MM.1S (cell line): ENCODE data around the gene DNAJC8.

ENCODE experiments used
- DNase-seq: peaks from one replicate; pipeline ENCODE4 v3.0.0-alpha.2; 2015
- H2AFZ ChIP-seq: fragments of 300-600 bp; sonication (generic); 2 replicates; pipeline ENCODE4 v1.6.0; 2016; ENCODE audit warnings: antibody characterized with exemption, low read length
- H3F3A ChIP-seq: fragments of 300-600 bp; sonication (generic); 2 replicates; pipeline ENCODE4 v1.6.1; 2016; ENCODE audit warnings: mild to moderate bottlenecking, antibody characterized with exemption, low read length, moderate library complexity, mixed read lengths; ENCODE audit not compliant: insufficient read depth
- H3K27ac ChIP-seq: fragments of 300-600 bp; sonication (generic); 2 replicates; pipeline ENCODE4 v1.5.1; 2016; ENCODE audit warnings: mild to moderate bottlenecking, low read length
- H3K27me3 ChIP-seq: fragments of 300-600 bp; sonication (generic); replicated peaks from 2 replicates; pipeline ENCODE4 v1.6.0; 2016; ENCODE audit warnings: low read length; ENCODE audit not compliant: insufficient read depth
- H3K36me3 ChIP-seq: fragments of 300-600 bp; sonication (generic); replicated peaks from 2 replicates; pipeline ENCODE4 v1.6.1; 2016; ENCODE audit warnings: mild to moderate bottlenecking, low read length, mixed read lengths; ENCODE audit not compliant: insufficient read depth
- H3K4me1 ChIP-seq: fragments of 300-600 bp; sonication (generic); 2 replicates; pipeline ENCODE4 v1.6.1; 2016; ENCODE audit warnings: low read length, mixed read lengths
- H3K4me2 ChIP-seq: fragments of 300-600 bp; sonication (generic); 2 replicates; pipeline ENCODE4 v1.6.0; 2016; ENCODE audit warnings: low read depth, low read length
- H3K4me3 ChIP-seq: fragments of 300-600 bp; sonication (generic); 2 replicates; pipeline ENCODE4 v1.5.1; 2016; ENCODE audit warnings: low read length, mixed read lengths
- H3K79me2 ChIP-seq: fragments of 300-600 bp; sonication (generic); 2 replicates; pipeline ENCODE4 v1.6.1; 2016; ENCODE audit warnings: mixed run types, low read length, mixed read lengths
- H3K9ac ChIP-seq: fragments of 300-600 bp; sonication (generic); 2 replicates; pipeline ENCODE4 v1.6.1; 2016; ENCODE audit warnings: low read length, mixed read lengths
- H3K9me2 ChIP-seq: fragments of 300-600 bp; sonication (generic); replicated peaks from 2 replicates; pipeline ENCODE4 v1.6.1; 2016; ENCODE audit warnings: mild to moderate bottlenecking, low read length, mixed read lengths; ENCODE audit not compliant: insufficient read depth
- H3K9me3 ChIP-seq: fragments of 300-600 bp; sonication (generic); replicated peaks from 2 replicates; pipeline ENCODE4 v1.6.1; 2016; ENCODE audit warnings: mild to moderate bottlenecking, low read length, mixed read lengths; ENCODE audit not compliant: insufficient read depth
- H4K20me1 ChIP-seq: fragments of 300-600 bp; sonication (generic); 2 replicates; pipeline ENCODE4 v1.6.1; 2016; ENCODE audit warnings: mild to moderate bottlenecking, low read length, moderate library complexity, mixed read lengths; ENCODE audit not compliant: insufficient read depth
- EZH2 ChIP-seq: fragments of 300-600 bp; sonication (generic); optimal IDR thresholded peaks from 2 replicates; pipeline ENCODE3; 2017; ENCODE audit warnings: low read depth, mild to moderate bottlenecking, antibody characterized with exemption, low read length, mixed read lengths
- EZH2phosphoT487 ChIP-seq: fragments of 300-600 bp; sonication (generic); IDR thresholded peaks from 2 replicates; pipeline ENCODE4 v1.6.1; 2018; ENCODE audit warnings: antibody characterized with exemption, low read length
- TF ChIP-seq, protein P1 (sequence below): fragments of 300-600 bp; sonication (generic); IDR thresholded peaks from 2 replicates; pipeline ENCODE4 v1.5.1; 2016; ENCODE audit warnings: antibody characterized with exemption, low read length, mixed read lengths

The DNAJC8 gene

DNA sequence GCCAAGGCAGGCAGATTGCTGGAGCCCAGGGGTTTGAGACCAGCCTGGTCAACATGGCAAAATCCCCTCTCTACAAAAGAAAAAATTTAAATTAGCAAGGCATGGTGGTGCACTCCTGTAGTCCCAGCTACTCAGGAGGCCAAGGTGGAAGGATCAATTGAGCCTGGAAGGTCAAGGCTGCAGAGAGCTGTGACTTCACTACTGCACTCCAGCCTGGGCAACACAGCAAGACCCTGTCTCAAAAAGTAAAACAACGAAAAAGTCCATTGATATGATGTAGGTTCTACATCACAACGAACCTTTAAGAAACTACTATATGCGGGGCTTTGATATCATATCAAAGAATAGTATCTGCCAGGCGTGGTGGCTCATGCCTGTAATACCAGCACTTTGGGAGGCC, 77.2 kb downstream of the DNAJC8 start:
- Histone ChIP-seq H3K4me1 (0 out of 2 replicates have a peak, but pooled peaks cover 3% of the 10 kb centered on the region), H3K9ac (no peak overlapping the region), H3K9me3 (no peaks in the 10 kb centered on the region), H2AFZ (no peak overlapping the region), H3K36me3 (no peaks in the 10 kb centered on the region), H3F3A (no peaks in the 10 kb centered on the region), H3K4me3 (no peak overlapping the region), H3K4me2 (no peak overlapping the region), H3K27me3 (no peaks in the 10 kb centered on the region), H4K20me1 (no peaks in the 10 kb centered on the region), H3K79me2 (no peaks in the 10 kb centered on the region), H3K9me2 (no peaks in the 10 kb centered on the region), H3K27ac (no peak overlapping the region)
- no peak for DNase-seq
- TF ChIP-seq EZH2phosphoT487 (no peak), EZH2 (no peak)
- TF ChIP-seq, protein P1, sequence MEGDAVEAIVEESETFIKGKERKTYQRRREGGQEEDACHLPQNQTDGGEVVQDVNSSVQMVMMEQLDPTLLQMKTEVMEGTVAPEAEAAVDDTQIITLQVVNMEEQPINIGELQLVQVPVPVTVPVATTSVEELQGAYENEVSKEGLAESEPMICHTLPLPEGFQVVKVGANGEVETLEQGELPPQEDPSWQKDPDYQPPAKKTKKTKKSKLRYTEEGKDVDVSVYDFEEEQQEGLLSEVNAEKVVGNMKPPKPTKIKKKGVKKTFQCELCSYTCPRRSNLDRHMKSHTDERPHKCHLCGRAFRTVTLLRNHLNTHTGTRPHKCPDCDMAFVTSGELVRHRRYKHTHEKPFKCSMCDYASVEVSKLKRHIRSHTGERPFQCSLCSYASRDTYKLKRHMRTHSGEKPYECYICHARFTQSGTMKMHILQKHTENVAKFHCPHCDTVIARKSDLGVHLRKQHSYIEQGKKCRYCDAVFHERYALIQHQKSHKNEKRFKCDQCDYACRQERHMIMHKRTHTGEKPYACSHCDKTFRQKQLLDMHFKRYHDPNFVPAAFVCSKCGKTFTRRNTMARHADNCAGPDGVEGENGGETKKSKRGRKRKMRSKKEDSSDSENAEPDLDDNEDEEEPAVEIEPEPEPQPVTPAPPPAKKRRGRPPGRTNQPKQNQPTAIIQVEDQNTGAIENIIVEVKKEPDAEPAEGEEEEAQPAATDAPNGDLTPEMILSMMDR: no peak

DNA sequence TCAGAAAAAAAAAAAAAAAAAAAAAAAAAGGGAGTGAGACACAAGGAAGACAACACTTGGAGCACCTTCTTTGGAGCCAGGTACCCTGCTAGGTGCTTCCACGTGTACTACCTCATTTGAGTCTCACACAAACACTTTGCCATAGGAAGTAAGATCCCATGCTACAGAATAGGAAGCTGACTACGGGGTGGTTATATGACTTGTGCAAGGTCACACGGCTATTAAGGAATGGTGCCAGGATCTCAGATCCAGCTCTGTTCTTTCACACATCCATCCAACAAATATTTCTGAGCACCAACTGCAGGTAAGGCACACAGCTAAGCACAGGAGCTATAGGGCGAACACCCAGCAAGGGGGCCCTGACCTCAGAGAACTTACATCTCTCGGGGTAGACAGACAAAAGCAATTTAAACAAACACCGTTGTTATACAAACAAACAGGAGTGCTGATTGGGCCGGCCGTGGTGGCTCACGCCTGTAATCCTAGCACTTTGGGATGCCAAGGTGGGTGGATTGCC, 78.7 kb downstream of the DNAJC8 start:
- Histone ChIP-seq H3K27ac (no peak overlapping the region), H3K4me1 (0 out of 2 replicates have a peak, but pooled peaks cover 3% of the 10 kb centered on the region), H3K79me2 (no peaks in the 10 kb centered on the region), H3K4me2 (no peak overlapping the region), H3K9me2 (no peaks in the 10 kb centered on the region), H3K27me3 (no peaks in the 10 kb centered on the region), H3K4me3 (no peak overlapping the region), H3F3A (no peaks in the 10 kb centered on the region), H3K36me3 (no peaks in the 10 kb centered on the region), H2AFZ (no peak overlapping the region), H3K9me3 (no peaks in the 10 kb centered on the region), H3K9ac (no peak overlapping the region), H4K20me1 (no peaks in the 10 kb centered on the region)
- TF ChIP-seq EZH2phosphoT487 (no peak), EZH2 (no peak)
- TF ChIP-seq, protein P1: no peak
- DNase-seq: no peak
